ENCODE results near the gene RINL.
A peak's percentile ranks its signal among the peaks of the same experiment; 100 is the strongest.

Gene RINL

GRCh38 chr19:38898788-38899446 is 20.8 kb upstream of the RINL start:
- no peak for TF ChIP-seq CTCF (conservative IDR thresholded peaks at IDR 0.05; ENCODE audit: control insufficient read depth, insufficient read depth, low read depth, low read length)
- peak; percentile 28 for DNase-seq (ENCODE audit: low read depth)
- peak overlapping the region; percentile 90 for H3K4me3 ChIP-seq (ENCODE audit: control insufficient read depth, low read depth, low read length)

- no peak overlapping the region for H3K4me3 ChIP-seq (ENCODE audit: control insufficient read depth, low read depth, low read length)
- no peak for DNase-seq (ENCODE audit: low read depth)
- TF ChIP-seq CTCF (conservative IDR thresholded peaks at IDR 0.05; ENCODE audit: control insufficient read depth, insufficient read depth, low read depth, low read length): no peak
Observed at GRCh38 chr19:38894968-38895367, 16.9 kb upstream of the RINL start.

GRCh38 chr19:38893341-38893771 is 15.3 kb upstream of the RINL start:
- TF ChIP-seq CTCF (conservative IDR thresholded peaks at IDR 0.05; ENCODE audit: control insufficient read depth, insufficient read depth, low read depth, low read length): no peak
- DNase-seq (ENCODE audit: low read depth): no peak
- H3K4me3 ChIP-seq (ENCODE audit: control insufficient read depth, low read depth, low read length): no peak overlapping the region

GRCh38 chr19:38892841-38893240 is 14.8 kb upstream of the RINL start:
- TF ChIP-seq CTCF (conservative IDR thresholded peaks at IDR 0.05; ENCODE audit: control insufficient read depth, insufficient read depth, low read depth, low read length): no peak
- H3K4me3 ChIP-seq (ENCODE audit: control insufficient read depth, low read depth, low read length): no peak overlapping the region
- DNase-seq (ENCODE audit: low read depth): no peak

- TF ChIP-seq CTCF (conservative IDR thresholded peaks at IDR 0.05; ENCODE audit: control insufficient read depth, insufficient read depth, low read depth, low read length): no peak
- no peak overlapping the region for H3K4me3 ChIP-seq (ENCODE audit: control insufficient read depth, low read depth, low read length)
- no peak for DNase-seq (ENCODE audit: low read depth)
Observed at GRCh38 chr19:38891771-38892170, 13.7 kb upstream of the RINL start.

- H3K4me3 ChIP-seq (ENCODE audit: control insufficient read depth, low read depth, low read length): no peak overlapping the region
- no peak for TF ChIP-seq CTCF (conservative IDR thresholded peaks at IDR 0.05; ENCODE audit: control insufficient read depth, insufficient read depth, low read depth, low read length)
- DNase-seq (ENCODE audit: low read depth): no peak
Observed at GRCh38 chr19:38890686-38891085, 12.6 kb upstream of the RINL start.

GRCh38 chr19:38889803-38890202 is 11.7 kb upstream of the RINL start:
- no peak for DNase-seq (ENCODE audit: low read depth)
- TF ChIP-seq CTCF (conservative IDR thresholded peaks at IDR 0.05; ENCODE audit: control insufficient read depth, insufficient read depth, low read depth, low read length): no peak
- no peak overlapping the region for H3K4me3 ChIP-seq (ENCODE audit: control insufficient read depth, low read depth, low read length)

All from fibroblast of mammary gland (primary cell).